Right atrium auricular region (tissue), 2 donors: ENCODE data around the gene ACAD11. TPM values are rescaled to one million over a fixed set of nuclear protein-coding genes. Genes with fewer than 3 reads are reported as not detected.

ENCODE experiments used
- DNase-seq: peaks from one replicate; pipeline ENCODE4 v3.0.0-alpha.2; 2019; ENCODE audit warnings: low spot score
- H3K27ac ChIP-seq, 2 donors: fragments of 200-600 bp; sonication (generic); 1 replicate in 1 of 2; 2 replicates in 1 of 2; pipeline ENCODE4 v1.5.1; 2016 to 2019
- H3K27me3 ChIP-seq, 2 donors: fragments of 200-600 bp; sonication (generic); one replicate each; pipeline versions ENCODE4 v1.5.1 to v1.6.0; 2017 to 2019
- H3K36me3 ChIP-seq: fragments of 200-600 bp; sonication (generic); one replicate; pipeline ENCODE4 v1.5.1; 2016
- H3K4me1 ChIP-seq, 2 donors: fragments of 200-600 bp; sonication (generic); one replicate each; pipeline versions ENCODE4 v1.5.1 to v1.6.0; 2017 to 2019
- H3K4me3 ChIP-seq, 2 donors: fragments of 200-600 bp; sonication (generic); 1 replicate in 1 of 2; 2 replicates in 1 of 2; pipeline ENCODE4 v1.5.1; 2017 to 2019; ENCODE audit warnings: mild to moderate bottlenecking in 1 of 2, moderate library complexity in 1 of 2
- H3K9me3 ChIP-seq, 2 donors: fragments of 200-600 bp; sonication (generic); one replicate each; pipeline ENCODE4 v1.5.1; 2019
- total RNA-seq, 2 donors: library from RNA; depleted of rRNA; stranded (reverse); fragments of >200 nt; gene quantifications; one replicate each; pipeline ENCODE4 v1.1.0, GENCODE V29; 2016
- TF ChIP-seq, protein P1 (sequence below), 2 donors: fragments of 200-600 bp; sonication (generic); IDR thresholded peaks; one replicate each; pipeline ENCODE4 v1.5.1; 2019; ENCODE audit warnings: antibody characterized with exemption in 2 of 2

The ACAD11 gene
- total RNA-seq, 2 donors from 2014 or later = 18.0 to 26.0 TPM

DNA sequence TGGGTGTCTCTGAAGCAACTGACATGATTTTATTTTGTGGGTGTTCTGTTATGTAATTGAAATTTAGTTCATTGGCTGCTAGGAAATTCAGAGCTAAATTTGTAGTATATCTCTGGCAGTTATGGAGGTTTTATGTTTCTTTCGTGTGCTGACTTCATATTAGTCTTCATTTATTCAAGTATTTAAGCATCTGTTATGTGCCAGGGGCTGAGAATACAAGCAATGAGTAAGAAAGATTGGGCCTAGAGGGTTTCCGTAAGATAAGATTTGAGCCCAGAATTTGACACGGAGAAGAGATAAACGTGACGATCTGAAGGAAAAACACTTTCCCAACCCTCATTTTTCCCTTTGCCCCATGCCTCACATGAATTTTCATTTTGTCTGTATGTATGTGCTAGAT, 137.7 kb downstream of the ACAD11 start:
- Histone ChIP-seq H3K4me3 (no peak overlapping the region), H3K36me3 (peaks cover 51% of the 10 kb centered on the region), H3K9me3 (no peaks in the 10 kb centered on the region), H3K27ac (no peak overlapping the region), H3K27me3 (no peaks in the 10 kb centered on the region), H3K4me1 (no peaks in the 10 kb centered on the region)
- TF ChIP-seq, protein P1, sequence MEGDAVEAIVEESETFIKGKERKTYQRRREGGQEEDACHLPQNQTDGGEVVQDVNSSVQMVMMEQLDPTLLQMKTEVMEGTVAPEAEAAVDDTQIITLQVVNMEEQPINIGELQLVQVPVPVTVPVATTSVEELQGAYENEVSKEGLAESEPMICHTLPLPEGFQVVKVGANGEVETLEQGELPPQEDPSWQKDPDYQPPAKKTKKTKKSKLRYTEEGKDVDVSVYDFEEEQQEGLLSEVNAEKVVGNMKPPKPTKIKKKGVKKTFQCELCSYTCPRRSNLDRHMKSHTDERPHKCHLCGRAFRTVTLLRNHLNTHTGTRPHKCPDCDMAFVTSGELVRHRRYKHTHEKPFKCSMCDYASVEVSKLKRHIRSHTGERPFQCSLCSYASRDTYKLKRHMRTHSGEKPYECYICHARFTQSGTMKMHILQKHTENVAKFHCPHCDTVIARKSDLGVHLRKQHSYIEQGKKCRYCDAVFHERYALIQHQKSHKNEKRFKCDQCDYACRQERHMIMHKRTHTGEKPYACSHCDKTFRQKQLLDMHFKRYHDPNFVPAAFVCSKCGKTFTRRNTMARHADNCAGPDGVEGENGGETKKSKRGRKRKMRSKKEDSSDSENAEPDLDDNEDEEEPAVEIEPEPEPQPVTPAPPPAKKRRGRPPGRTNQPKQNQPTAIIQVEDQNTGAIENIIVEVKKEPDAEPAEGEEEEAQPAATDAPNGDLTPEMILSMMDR (IDR thresholded peaks at IDR 0.05) = no peak
- no peak for DNase-seq

DNA sequence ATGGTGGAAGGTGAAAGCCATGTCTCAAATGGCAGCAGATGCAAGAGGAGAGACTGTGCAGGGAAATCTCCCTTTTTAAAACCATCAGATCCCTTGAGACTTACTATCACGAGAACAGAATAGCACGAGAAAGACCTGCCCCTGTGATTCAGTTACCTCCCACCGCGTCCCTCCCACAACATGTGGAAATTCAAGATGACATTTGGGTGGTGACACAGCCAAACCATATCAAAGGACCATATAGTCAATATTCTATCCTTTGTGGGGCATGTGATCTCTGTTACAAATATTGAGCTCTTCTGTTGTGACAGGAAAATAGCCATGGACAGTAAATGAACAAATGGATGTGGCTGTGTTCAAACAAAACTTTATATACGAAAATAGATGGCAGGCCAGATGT, 139.7 kb downstream of the ACAD11 start:
- no peak for DNase-seq
- no peaks in the 10 kb centered on the region for H3K9me3 ChIP-seq
- H3K36me3 ChIP-seq = peaks cover 53% of the 10 kb centered on the region
- H3K4me3 ChIP-seq = no peak overlapping the region
- H3K27me3 ChIP-seq = no peaks in the 10 kb centered on the region
- H3K27ac ChIP-seq = no peak overlapping the region
- TF ChIP-seq, protein P1 (IDR thresholded peaks at IDR 0.05) = no peak
- H3K4me1 ChIP-seq = no peaks in the 10 kb centered on the region

DNA sequence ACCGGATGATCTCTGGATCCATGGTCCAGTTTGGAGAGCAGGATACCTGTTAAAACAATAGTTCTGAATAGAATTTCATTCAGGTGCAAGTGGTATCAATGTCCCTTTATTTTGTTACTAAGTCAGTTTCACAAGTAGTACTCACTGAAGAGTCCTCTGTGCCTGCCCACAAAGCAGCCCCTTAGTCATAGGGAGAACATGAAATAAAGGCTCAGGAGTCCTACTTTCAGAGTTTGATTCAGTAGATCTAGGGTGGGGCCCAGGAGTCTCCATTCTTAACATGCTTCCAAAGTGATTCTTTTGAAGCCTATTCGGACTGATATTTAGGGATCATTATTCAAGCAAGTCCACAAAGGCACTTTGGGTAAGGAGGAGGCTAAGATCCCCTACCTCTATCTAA, 142.3 kb downstream of the ACAD11 start:
- H3K27ac ChIP-seq = no peak overlapping the region
- H3K36me3 ChIP-seq = peaks cover 49% of the 10 kb centered on the region
- no peaks in the 10 kb centered on the region for H3K9me3 ChIP-seq
- H3K4me1 ChIP-seq = no peaks in the 10 kb centered on the region
- no peak for DNase-seq
- no peak overlapping the region for H3K4me3 ChIP-seq
- TF ChIP-seq, protein P1 (IDR thresholded peaks at IDR 0.05) = no peak
- H3K27me3 ChIP-seq = no peaks in the 10 kb centered on the region

DNA sequence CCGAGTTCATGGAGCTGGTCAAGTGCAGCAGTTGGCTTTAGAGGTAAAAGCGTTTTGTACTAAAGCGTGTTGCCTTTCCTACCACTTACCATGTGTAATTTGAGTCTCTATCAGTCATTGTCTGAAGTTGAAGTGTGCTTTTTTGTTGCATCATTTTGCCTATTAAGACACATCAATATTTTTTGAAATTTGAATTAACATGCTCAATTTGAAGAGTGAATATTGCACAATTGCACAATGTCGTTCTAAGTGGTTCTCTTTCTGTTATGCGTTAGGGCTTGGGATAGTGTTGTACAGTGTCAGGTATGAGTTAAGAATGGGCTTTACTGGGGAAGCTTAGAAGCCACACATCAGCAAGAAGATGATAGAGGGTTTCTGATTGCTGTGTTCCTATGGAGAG, 146.6 kb downstream of the ACAD11 start:
- TF ChIP-seq, protein P1 (IDR thresholded peaks at IDR 0.05) = no peak
- peaks cover 76% of the 10 kb centered on the region for H3K36me3 ChIP-seq
- no peak overlapping the region for H3K4me3 ChIP-seq

DNA sequence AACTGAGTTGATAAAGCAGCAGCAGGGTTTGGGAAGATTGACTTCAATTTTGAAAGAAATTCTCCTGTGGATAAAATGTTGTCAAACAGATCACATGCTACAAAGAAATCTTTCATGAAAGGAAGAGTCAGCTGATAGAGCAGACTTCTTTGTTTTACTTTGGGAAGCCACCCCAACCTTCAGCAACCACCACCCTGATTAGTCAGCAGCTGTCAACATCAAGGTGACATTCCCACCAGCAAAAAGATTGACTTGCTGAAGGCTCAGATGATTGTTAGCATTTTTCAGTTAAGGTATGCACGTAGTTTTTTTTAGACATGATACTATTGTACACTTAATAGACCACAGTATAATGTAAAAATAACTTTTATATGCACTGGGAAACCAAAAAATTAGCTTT, 150.1 kb downstream of the ACAD11 start:
- no peaks in the 10 kb centered on the region for H3K9me3 ChIP-seq
- TF ChIP-seq, protein P1 (IDR thresholded peaks at IDR 0.05) = no peak
- peaks cover 60% of the 10 kb centered on the region for H3K36me3 ChIP-seq
- no peak overlapping the region for H3K27ac ChIP-seq
- H3K27me3 ChIP-seq = no peaks in the 10 kb centered on the region
- no peaks in the 10 kb centered on the region for H3K4me1 ChIP-seq
- no peak for DNase-seq
- no peak overlapping the region for H3K4me3 ChIP-seq

More for the DNA sequence above, 146.6 kb downstream of the ACAD11 start:
- Histone ChIP-seq H3K4me1 (no peaks in the 10 kb centered on the region), H3K27me3 (no peaks in the 10 kb centered on the region), H3K27ac (no peak overlapping the region), H3K9me3 (no peaks in the 10 kb centered on the region)
- no peak for DNase-seq

DNA sequence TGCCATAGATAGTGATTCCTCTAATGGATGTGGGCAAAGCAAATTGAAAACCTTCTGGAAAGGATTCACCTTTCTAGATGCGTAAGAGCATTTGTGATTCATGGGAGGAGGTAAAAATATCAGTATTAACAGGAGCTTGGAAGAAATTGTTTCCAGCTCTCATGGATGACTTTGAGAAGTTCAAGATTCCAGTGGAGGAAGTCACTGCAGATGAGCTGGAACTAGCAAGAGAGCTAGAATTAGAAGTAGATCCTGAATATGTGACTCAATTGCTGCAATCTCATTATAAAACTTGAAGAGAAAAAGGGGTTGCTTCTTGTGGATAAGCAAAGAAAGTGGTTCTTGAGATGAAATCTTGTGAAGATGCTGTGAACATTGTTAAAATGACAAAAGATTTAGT, 150.5 kb downstream of the ACAD11 start:
- H3K9me3 ChIP-seq = no peaks in the 10 kb centered on the region
- H3K36me3 ChIP-seq = peaks cover 62% of the 10 kb centered on the region
- TF ChIP-seq, protein P1 (IDR thresholded peaks at IDR 0.05) = no peak
- no peak overlapping the region for H3K27ac ChIP-seq
- no peaks in the 10 kb centered on the region for H3K4me1 ChIP-seq
- no peak for DNase-seq
- H3K27me3 ChIP-seq = no peaks in the 10 kb centered on the region
- no peak overlapping the region for H3K4me3 ChIP-seq
